HG03103 (cell line): Measurements from ENCODE around the gene HS3ST3A1.

Source experiments
- ATAC-seq: cut with Tn5 transposase; IDR thresholded peaks from one replicate; pipeline ENCODE4 v1.9.1; 2021; ENCODE audit warnings: low read depth; ENCODE audit not compliant: unreplicated experiment

HS3ST3A1 gene

GRCh38 chr17:13457783-13458182 lies 143.9 kb downstream of the HS3ST3A1 start:
- no peak for ATAC-seq
